ENCODE data around the gene GPN3.
"Not testable (repeated sequence)": the region's sequence is repeated elsewhere in the genome, so short reads cannot be mapped to it uniquely, and the experiment has no call there.

DNA sequence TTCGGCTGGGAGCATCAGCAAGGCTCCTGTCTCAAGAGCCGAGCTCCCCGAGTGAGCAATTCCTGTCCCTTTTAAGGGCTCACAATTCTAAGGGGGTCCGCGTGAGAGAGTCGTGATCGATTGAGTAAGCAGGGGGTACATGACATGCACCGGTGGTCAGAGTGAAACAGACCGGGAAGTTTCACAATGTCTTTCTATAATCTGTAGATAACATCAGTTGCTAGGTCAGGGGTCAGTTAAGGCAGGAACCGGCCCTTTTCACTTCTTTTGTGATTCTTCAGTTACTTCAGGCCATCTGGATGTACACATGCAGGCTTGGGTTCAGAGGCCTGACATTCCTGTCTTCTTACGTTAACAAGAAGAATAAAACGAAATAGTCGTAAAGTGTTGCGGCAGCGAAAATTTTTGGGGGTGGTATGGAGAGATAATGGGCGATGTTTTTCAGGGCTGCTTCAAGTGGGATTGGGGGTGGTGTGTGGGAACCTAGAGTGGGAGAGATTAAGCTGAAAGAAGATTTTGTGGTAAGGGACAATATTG is 62.9 kb downstream of the GPN3 start:
- TF ChIP-seq YY1 (IDR thresholded peaks at IDR 0.05; ENCODE audit: insufficient read depth, insufficient read length); ZNF274 (IDR thresholded peaks at IDR 0.05; ENCODE audit: low read depth, low read length): not testable (repeated sequence)

All from NT2/D1 (cell line).